ENCODE measurements around the gene MYORG. TPM values are rescaled to one million over a fixed set of nuclear protein-coding genes. Genes with fewer than 3 reads are reported as not detected.

MYORG gene
- total and polyA plus RNA-seq, 9 of the 15 experiments (the other 6 are each of a cell fraction or from before 2014, with no cell fraction given): 0.06 to 0.82 (median 0.18) TPM

DNA sequence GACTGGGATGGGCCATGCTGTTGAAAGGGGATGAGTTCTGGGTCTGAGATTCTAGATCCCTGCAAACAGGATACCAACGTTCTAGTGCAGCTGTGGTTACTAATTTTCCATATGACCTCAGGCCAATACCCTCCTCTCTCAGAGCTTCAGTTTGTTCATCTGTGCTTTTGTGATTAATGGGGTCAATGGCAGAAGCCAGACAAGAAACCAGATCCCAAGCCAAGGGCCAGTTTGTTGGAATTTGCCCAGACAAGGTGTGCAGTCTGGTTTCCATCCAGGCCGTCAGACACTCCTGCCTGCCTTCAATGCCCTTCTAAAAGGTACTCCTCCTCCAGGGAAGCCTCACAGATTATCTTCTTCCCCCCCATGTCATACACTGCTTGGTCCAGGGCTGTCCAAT lies 11.4 kb downstream of the MYORG start (continued):
- TF ChIP-seq JUND (IDR thresholded peaks at IDR 0.05; ENCODE audit: borderline replicate concordance, low read depth, low read length) (no peak), JUND (tag; IDR thresholded peaks at IDR 0.05; ENCODE audit: borderline replicate concordance, low read depth, low read length) (no peak), TARDBP (IDR thresholded peaks at IDR 0.05) (no peak), TAF1 (IDR thresholded peaks at IDR 0.05; ENCODE audit: control insufficient read depth, extremely low read depth, insufficient read depth, low read length, severe bottlenecking) (no peak), ZNF316 (IDR thresholded peaks at IDR 0.05) (no peak)

DNA sequence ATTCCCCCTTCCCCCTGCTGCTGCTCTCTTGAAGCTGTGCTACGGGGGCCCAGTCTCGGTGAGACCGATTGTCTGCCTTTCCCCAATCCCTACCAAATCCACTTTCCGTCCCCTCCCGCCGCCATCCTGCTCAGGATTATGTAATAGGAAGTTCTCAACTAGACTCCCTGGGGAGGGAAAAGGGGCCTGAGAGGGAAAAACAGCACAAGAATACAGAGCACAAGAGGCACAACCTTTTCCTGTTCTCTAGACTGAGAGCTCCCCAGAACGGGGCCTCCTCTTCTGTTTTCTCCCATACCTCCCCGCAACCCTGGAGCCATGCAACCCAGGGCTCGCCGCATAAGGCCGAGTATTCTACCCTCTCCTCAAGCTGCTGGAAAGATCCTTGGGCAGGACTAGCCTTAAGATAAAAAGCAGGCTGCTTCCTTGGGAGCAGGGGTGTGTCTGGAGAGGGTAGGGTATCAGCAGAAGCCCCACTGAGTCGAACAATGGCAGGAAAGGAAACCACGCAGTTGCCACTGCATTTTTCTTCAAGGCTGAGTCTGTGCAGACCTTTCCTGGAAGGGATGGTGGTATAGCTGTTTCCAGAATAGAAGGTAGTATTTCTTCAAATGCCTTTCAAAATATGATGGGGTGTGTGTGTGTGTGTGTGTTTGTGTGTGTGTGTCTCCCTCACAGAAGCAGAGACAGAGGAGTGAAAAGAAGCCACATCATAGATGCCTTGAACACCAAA lies 12.9 kb downstream of the MYORG start:
- no peak for FAIRE-seq
- no peak overlapping the region for H3K4me3 ChIP-seq
- ChIA-PET POLR2A (interaction anchor here (0.5 to 1.1 kb wide), 3 partner anchors 11 to 85 kb away, joined by 3 to 4 read pairs (median 3); no protein-coding TSS in a partner anchor), CTCF (ENCODE audit: low intra/inter-chr PET ratio) (no interaction called here)
- H3K9me3 ChIP-seq (replicated peaks; ENCODE audit: control insufficient read depth, insufficient read depth, low read depth, low read length): no peaks in the 10 kb centered on the region
- no peak overlapping the region for H2AFZ ChIP-seq (ENCODE audit: low read depth, low read length)
- no peak for ATAC-seq
- no peak overlapping the region for H3K27ac ChIP-seq (ENCODE audit: extremely low read depth, low read depth, low read length)
- H3K36me3 ChIP-seq (ENCODE audit: control insufficient read depth, insufficient read depth, low read length): no peaks in the 10 kb centered on the region
- DNase-seq (ENCODE audit: extremely low read depth in 1 of 4, low spot score in 3 of 4): no peak
- in situ Hi-C loops (cut with MboI): no loop called here
- no peaks in the 10 kb centered on the region for H3K9me1 ChIP-seq (ENCODE audit: control insufficient read depth, insufficient read depth, low read length)
- TF ChIP-seq BCOR (IDR thresholded peaks at IDR 0.05): no peak
- TF ChIP-seq TEAD4 (IDR thresholded peaks at IDR 0.05; ENCODE audit: low read length): no peak
- TF ChIP-seq TEAD4 (CRISPR knock-in tag; IDR thresholded peaks at IDR 0.05; ENCODE audit: borderline replicate concordance): no peak
- no peak for TF ChIP-seq ESRRB (CRISPR knock-in tag; IDR thresholded peaks at IDR 0.05; ENCODE audit: borderline replicate concordance)
- TF ChIP-seq TFAM (CRISPR knock-in tag; conservative IDR thresholded peaks at IDR 0.05): no peak
- TF ChIP-seq ZNF707 (CRISPR knock-in tag; conservative IDR thresholded peaks at IDR 0.05): no peak
- no peak for TF ChIP-seq ZNF583 (CRISPR knock-in tag; IDR thresholded peaks at IDR 0.05)
- TF ChIP-seq CREBBP (IDR thresholded peaks at IDR 0.05; ENCODE audit: low read depth, low read length): no peak
- TF ChIP-seq NR2F6 (CRISPR knock-in tag; IDR thresholded peaks at IDR 0.05): no peak
- no peak for TF ChIP-seq TCF7L2 (IDR thresholded peaks at IDR 0.05; ENCODE audit: low read depth, low read length)
- TF ChIP-seq CBFA2T3 (IDR thresholded peaks at IDR 0.05): no peak
- TF ChIP-seq SP1 (CRISPR knock-in tag; IDR thresholded peaks at IDR 0.05): no peak
- TF ChIP-seq KAT2B (IDR thresholded peaks at IDR 0.05; ENCODE audit: low read depth, low read length): no peak
- TF ChIP-seq ZC3H8 (IDR thresholded peaks at IDR 0.05): no peak
- no peak for TF ChIP-seq SETDB1 (IDR thresholded peaks at IDR 0.05; ENCODE audit: low read length)
- no peak for TF ChIP-seq ZNF780A (CRISPR knock-in tag; IDR thresholded peaks at IDR 0.05)
- no peak for TF ChIP-seq BRF1 (IDR thresholded peaks at IDR 0.05; ENCODE audit: borderline replicate concordance, extremely low read depth, insufficient read length)
- TF ChIP-seq DDX20 (tag; IDR thresholded peaks at IDR 0.05; ENCODE audit: low read depth): no peak
- no peak for TF ChIP-seq RBM15 (IDR thresholded peaks at IDR 0.05; ENCODE audit: insufficient read depth, low read length)
- no peak overlapping the region for H3K4me2 ChIP-seq (ENCODE audit: insufficient read depth, low read length)
- intact Hi-C loops (cut with micrococcal nuclease): no loop called here
- no peaks in the 10 kb centered on the region for H4K20me1 ChIP-seq (replicated peaks; ENCODE audit: control insufficient read depth, insufficient read depth, low read length)
- no peak overlapping the region for H3K9ac ChIP-seq (ENCODE audit: insufficient read depth in 1 of 2, low read depth in 2 of 2, low read length in 2 of 2)
- 17% methylated on average over 12 of the region's 13 CpGs for WGBS (ENCODE audit: insufficient coverage, low coverage, missing lambda C conversion rate)
- no peaks in the 10 kb centered on the region for H3K4me1 ChIP-seq (replicated peaks in 1 of 2; ENCODE audit: control insufficient read depth in 2 of 2, insufficient read depth in 2 of 2, low read length in 2 of 2)
- BruUV-seq (replicated peaks): no TSS peak
- H3K27me3 ChIP-seq (ENCODE audit: control insufficient read depth in 2 of 2, insufficient read depth in 2 of 2, low read length in 2 of 2): peaks cover 0 to 7% of the 10 kb centered on the region in 2 experiments; a peak in 1 of 5 replicates
- H3K79me2 ChIP-seq (ENCODE audit: control insufficient read depth, insufficient read depth, low read length): no peaks in the 10 kb centered on the region

All from K562 (cell line).